Mesenchymal stem cell (in vitro differentiated cells and primary cell): Measurements from ENCODE around the gene FUT8.

Experiments
- DNase-seq: peaks from one replicate; pipeline ENCODE4 v3.0.0-alpha.2; 2013
- H2AFZ ChIP-seq: one replicate; pipeline ENCODE4 v1.6.1; 2013; ENCODE audit warnings: low read depth, mild to moderate bottlenecking, control low read depth, inconsistent platforms, low read length, moderate library complexity
- H2AK5ac ChIP-seq: 2 replicates; pipeline ENCODE4 v1.6.1; 2013; ENCODE audit warnings: low read length, moderate library complexity, mild to moderate bottlenecking, inconsistent platforms; ENCODE audit not compliant: severe bottlenecking
- H2BK120ac ChIP-seq: one replicate; pipeline ENCODE4 v1.6.1; 2013; ENCODE audit warnings: low read depth, mild to moderate bottlenecking, inconsistent platforms, low read length, moderate library complexity
- H2BK12ac ChIP-seq, 2 experiments: one replicate each; pipeline ENCODE4 v1.6.1; 2013; ENCODE audit warnings: inconsistent platforms in 2 of 2, low read length in 2 of 2, mild to moderate bottlenecking in 2 of 2, moderate library complexity in 2 of 2, control low read depth in 1 of 2
- H2BK15ac ChIP-seq: one replicate; pipeline ENCODE4 v1.6.1; 2013; ENCODE audit warnings: mild to moderate bottlenecking, low read depth, inconsistent platforms; ENCODE audit not compliant: poor library complexity, severe bottlenecking
- H2BK5ac ChIP-seq: 2 replicates; pipeline ENCODE4 v1.6.1; 2013; ENCODE audit warnings: low read depth, mild to moderate bottlenecking, low read length, control low read depth, inconsistent platforms; ENCODE audit not compliant: poor library complexity, severe bottlenecking
- H3K14ac ChIP-seq, 2 experiments: one replicate each; pipeline ENCODE4 v1.6.1; 2013; ENCODE audit warnings: inconsistent platforms in 2 of 2, low read length in 2 of 2, control low read depth in 1 of 2, mild to moderate bottlenecking in 1 of 2, moderate library complexity in 1 of 2
- H3K18ac ChIP-seq, 2 experiments: one replicate each; pipeline ENCODE4 v1.6.1; 2013; ENCODE audit warnings: inconsistent platforms in 2 of 2, low read length in 2 of 2, control low read depth in 1 of 2, low read depth in 1 of 2, mild to moderate bottlenecking in 1 of 2
- H3K23ac ChIP-seq, 2 experiments: one replicate each; pipeline ENCODE4 v1.6.1; 2013; ENCODE audit warnings: inconsistent platforms in 2 of 2, low read length in 2 of 2, mild to moderate bottlenecking in 2 of 2, moderate library complexity in 2 of 2, control low read depth in 1 of 2
- H3K27ac ChIP-seq: 2 replicates; pipeline ENCODE4 v1.5.1; 2013; ENCODE audit warnings: mild to moderate bottlenecking, moderate library complexity, low read length, control low read depth, inconsistent platforms; ENCODE audit not compliant: poor library complexity, severe bottlenecking
- H3K27me3 ChIP-seq, 2 experiments: 2 replicates each; pipeline versions ENCODE4 v1.6.1 to v1.7.0; 2013; ENCODE audit warnings: low read length in 2 of 2, mild to moderate bottlenecking in 2 of 2, moderate library complexity in 2 of 2, control low read depth in 1 of 2, inconsistent platforms in 1 of 2; ENCODE audit not compliant: control insufficient read depth in 1 of 2, insufficient read depth in 1 of 2
- H3K36me3 ChIP-seq, 2 experiments: 2 replicates each; pipeline versions ENCODE4 v1.6.1 to v1.7.0; 2013; ENCODE audit warnings: low read length in 2 of 2, control low read depth in 1 of 2, inconsistent platforms in 1 of 2, low read depth in 1 of 2, mild to moderate bottlenecking in 1 of 2; ENCODE audit not compliant: insufficient read depth in 2 of 2, control insufficient read depth in 1 of 2
- H3K4ac ChIP-seq, 2 experiments: one replicate each; pipeline ENCODE4 v1.6.1; 2013; ENCODE audit warnings: inconsistent platforms in 2 of 2, low read length in 2 of 2, mild to moderate bottlenecking in 2 of 2, moderate library complexity in 2 of 2, control low read depth in 1 of 2, low read depth in 1 of 2
- H3K4me1 ChIP-seq: 2 replicates; pipeline ENCODE4 v1.6.1; 2013; ENCODE audit warnings: low read depth, low read length, control low read depth; ENCODE audit not compliant: control insufficient read depth, insufficient read depth
- H3K4me2 ChIP-seq: 2 replicates; pipeline ENCODE4 v1.6.1; 2013; ENCODE audit warnings: low read length, mild to moderate bottlenecking, inconsistent platforms; ENCODE audit not compliant: poor library complexity, severe bottlenecking
- H3K4me3 ChIP-seq, 2 experiments: 2 replicates each; pipeline versions ENCODE4 v1.5.1 to v1.7.0; 2013; ENCODE audit warnings: low read length in 2 of 2, mild to moderate bottlenecking in 2 of 2, control low read depth in 1 of 2, low read depth in 1 of 2; ENCODE audit not compliant: insufficient read depth in 1 of 2
- H3K79me1 ChIP-seq: replicated peaks from 2 replicates; pipeline ENCODE4 v1.6.1; 2013; ENCODE audit warnings: mild to moderate bottlenecking, control low read depth, low read length, inconsistent platforms; ENCODE audit not compliant: poor library complexity, severe bottlenecking
- H3K9ac ChIP-seq: 2 replicates; pipeline ENCODE4 v1.7.0; 2013; ENCODE audit warnings: mild to moderate bottlenecking, low read length, moderate library complexity
- H3K9me3 ChIP-seq: 2 replicates; pipeline ENCODE4 v1.7.0; 2013; ENCODE audit warnings: mild to moderate bottlenecking, low read length; ENCODE audit not compliant: control insufficient read depth
- H4K8ac ChIP-seq: one replicate; pipeline ENCODE4 v1.6.1; 2013; ENCODE audit warnings: inconsistent platforms, mild to moderate bottlenecking, low read length, moderate library complexity
- H4K91ac ChIP-seq: one replicate; pipeline ENCODE4 v1.6.1; 2013; ENCODE audit warnings: mild to moderate bottlenecking, low read length, inconsistent platforms
- WGBS: methylation state at CpG from one replicate; pipeline ENCODE4 v1.1.7; 2013; ENCODE audit warnings: mixed read lengths; 5-methylcytosine and 5-hydroxymethylcytosine counted together

FUT8 gene

GRCh38 chr14:65650826-65651225, 238.3 kb downstream of the FUT8 start:
- Histone ChIP-seq H3K27ac (no peak overlapping the region), H3K14ac (no peak overlapping the region), H2BK5ac (no peak overlapping the region), H3K4ac (no peak overlapping the region), H2BK12ac (no peak overlapping the region), H3K9ac (no peak overlapping the region), H2AFZ (no peak overlapping the region), H2AK5ac (no peak overlapping the region), H4K8ac (no peak overlapping the region), H3K4me3 (no peak overlapping the region), H4K91ac (no peak overlapping the region), H3K4me1 (no peaks in the 10 kb centered on the region), H3K9me3 (peaks cover 25% of the 10 kb centered on the region), H3K23ac (no peak overlapping the region), H3K36me3 (peaks cover 0 to 49% of the 10 kb centered on the region in 2 experiments), H3K79me1 (peaks cover 1% of the 10 kb centered on the region), H3K18ac (no peak overlapping the region), H2BK120ac (no peak overlapping the region), H3K27me3 (no peaks in the 10 kb centered on the region), H2BK15ac (no peak overlapping the region), H3K4me2 (no peak overlapping the region)
- WGBS = no CpG with 5 or more reads among the region's 2 CpGs
- DNase-seq = no peak

DNA sequence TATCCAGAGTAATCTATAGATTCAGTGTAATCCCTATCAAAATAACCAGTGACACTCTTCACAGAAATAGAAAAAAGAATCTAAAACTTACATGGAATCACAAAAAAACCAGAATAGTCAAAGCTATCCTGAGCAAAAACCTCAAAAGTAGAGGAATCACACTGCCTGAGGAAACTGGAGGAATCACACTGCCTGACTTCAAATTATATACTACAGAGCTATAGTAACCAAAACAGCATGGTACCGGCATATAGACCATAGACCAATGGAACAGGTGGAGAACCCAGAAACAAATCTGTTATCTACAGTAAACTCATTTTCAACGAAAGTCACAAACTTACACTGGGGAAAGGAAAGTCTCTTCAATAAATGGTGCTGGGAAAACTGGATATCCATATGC, 244.0 kb downstream of the FUT8 start:
- Histone ChIP-seq H2BK120ac (no peak overlapping the region), H3K18ac (no peak overlapping the region), H3K36me3 (peaks cover 0 to 15% of the 10 kb centered on the region in 2 experiments), H3K4me1 (no peaks in the 10 kb centered on the region), H3K4me3 (no peak overlapping the region), H3K4ac (no peak overlapping the region), H3K9ac (no peak overlapping the region), H2BK5ac (no peak overlapping the region), H3K79me1 (no peaks in the 10 kb centered on the region), H4K91ac (no peak overlapping the region), H2AK5ac (no peak overlapping the region), H3K14ac (no peak overlapping the region), H3K9me3 (peaks cover 36% of the 10 kb centered on the region), H3K23ac (no peak overlapping the region), H3K27ac (no peak overlapping the region), H2BK15ac (no peak overlapping the region), H2BK12ac (no peak overlapping the region), H2AFZ (no peak overlapping the region), H3K4me2 (no peak overlapping the region), H3K27me3 (no peaks in the 10 kb centered on the region), H4K8ac (no peak overlapping the region)
- 100% methylated on average over 1 of the region's 2 CpGs for WGBS
- DNase-seq = no peak

GRCh38 chr14:65658202-65658601, 245.7 kb downstream of the FUT8 start:
- Histone ChIP-seq H3K18ac (no peak overlapping the region), H2AK5ac (no peak overlapping the region), H2BK5ac (no peak overlapping the region), H3K4ac (no peak overlapping the region), H3K4me1 (no peaks in the 10 kb centered on the region), H2BK12ac (no peak overlapping the region), H4K8ac (no peak overlapping the region), H3K27ac (no peak overlapping the region), H3K14ac (no peak overlapping the region), H3K23ac (no peak overlapping the region), H3K9me3 (peaks cover 30% of the 10 kb centered on the region), H4K91ac (no peak overlapping the region), H3K4me2 (no peak overlapping the region), H3K27me3 (no peaks in the 10 kb centered on the region), H3K4me3 (no peak overlapping the region), H3K9ac (no peak overlapping the region), H2BK120ac (no peak overlapping the region), H2BK15ac (no peak overlapping the region), H3K79me1 (no peaks in the 10 kb centered on the region), H2AFZ (no peak overlapping the region), H3K36me3 (no peaks in the 10 kb centered on the region)
- DNase-seq = no peak

- no peak overlapping the region for H3K23ac ChIP-seq
- no peak overlapping the region for H2BK12ac ChIP-seq
- DNase-seq = no peak
- H3K27me3 ChIP-seq = no peaks in the 10 kb centered on the region
- no peak overlapping the region for H2AK5ac ChIP-seq
- H3K27ac ChIP-seq = no peak overlapping the region
- no peak overlapping the region for H2BK15ac ChIP-seq
- H3K9me3 ChIP-seq = no peaks in the 10 kb centered on the region
- H3K4me1 ChIP-seq = no peaks in the 10 kb centered on the region
- H3K4ac ChIP-seq = no peak overlapping the region
- H3K18ac ChIP-seq = no peak overlapping the region
- no peak overlapping the region for H3K9ac ChIP-seq
- H3K14ac ChIP-seq = no peak overlapping the region
- H3K4me2 ChIP-seq = no peak overlapping the region
- H4K8ac ChIP-seq = no peak overlapping the region
- H2AFZ ChIP-seq = no peak overlapping the region
- H3K36me3 ChIP-seq = peaks cover 0 to 6% of the 10 kb centered on the region in 2 experiments
- H2BK120ac ChIP-seq = no peak overlapping the region
- 100% methylated on average over 2 of the region's 3 CpGs for WGBS
- H3K79me1 ChIP-seq = no peaks in the 10 kb centered on the region
- H3K4me3 ChIP-seq = no peak overlapping the region
- H2BK5ac ChIP-seq = no peak overlapping the region
- no peak overlapping the region for H4K91ac ChIP-seq
Measured at GRCh38 chr14:65661865-65662264, 249.3 kb downstream of the FUT8 start.
